Adipose tissue (tissue), 3 donors: ENCODE data around the gene FHDC1. TPM values are rescaled to one million over a fixed set of nuclear protein-coding genes. Genes with fewer than 3 reads are reported as not detected.

ENCODE experiments used
- H3K27ac ChIP-seq: one replicate; pipeline ENCODE4 v1.5.1; 2013; ENCODE audit warnings: low read depth, low read length
- WGBS, 3 donors: extraction: QIAGEN DNeasy Blood & Tissue Kit; methylation state at CpG; one replicate each; pipeline ENCODE4 v1.1.7; 2013; 5-methylcytosine and 5-hydroxymethylcytosine counted together
- polyA plus RNA-seq, 3 donors: library from polyadenylated mRNA; stranded (reverse); fragments of 200-250 nt; gene quantifications; one replicate each; pipeline ENCODE4 v1.2.3, GENCODE V29; 2013
- donor health status: healthy with polysubstance abuse.
- donor health status: Bipolar disorder and iron deficiency.
- donor health status: healthy.

Gene FHDC1
- polyA plus RNA-seq, 3 donors: 0.61 to 1.5 (median 0.69) TPM

DNA sequence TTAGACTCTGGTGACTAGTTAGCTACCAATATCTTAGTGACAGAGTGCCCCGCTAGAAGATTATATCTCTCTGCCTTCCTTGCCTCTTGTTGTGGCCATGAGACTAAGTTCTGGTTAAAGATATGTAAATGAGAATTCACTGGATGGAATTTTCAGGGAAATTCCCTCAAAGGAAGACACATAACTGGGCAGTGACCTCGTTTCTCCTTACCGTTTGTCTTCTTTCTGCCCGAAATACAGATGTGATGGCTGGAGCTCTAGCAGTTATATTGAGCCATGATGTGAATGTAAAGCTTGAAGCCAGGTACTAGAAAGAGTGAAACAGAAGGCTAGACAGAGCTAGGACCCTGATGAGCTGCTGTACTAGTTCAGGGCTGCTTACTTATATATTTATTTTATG is 80.5 kb downstream of the FHDC1 start:
- H3K27ac ChIP-seq: no peak overlapping the region
- WGBS, 3 donors: 71 to 89% (median 88%) methylated on average over 4 of the region's 4 CpGs

DNA sequence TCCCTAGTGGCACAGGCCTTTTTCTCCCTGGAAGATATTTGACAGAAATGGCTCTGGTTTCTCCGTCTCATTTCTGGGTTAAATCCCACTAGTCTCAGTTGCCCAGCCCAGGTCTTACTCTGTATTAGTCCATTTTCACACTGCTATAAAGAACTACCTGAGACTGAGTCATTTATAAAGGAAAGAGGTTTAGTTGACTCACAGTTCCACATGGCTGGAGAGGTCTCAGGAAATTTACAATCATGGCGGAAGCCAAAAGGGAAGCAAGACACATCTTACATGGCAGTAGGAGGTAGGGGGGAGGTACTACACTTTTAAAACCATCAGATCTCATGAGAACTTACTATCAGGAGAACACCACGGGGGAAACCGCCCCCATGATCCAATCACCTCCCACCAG is 81.9 kb downstream of the FHDC1 start:
- no peak overlapping the region for H3K27ac ChIP-seq
- WGBS, 3 donors: 94 to 98% (median 94%) methylated on average over 4 of the region's 4 CpGs

DNA sequence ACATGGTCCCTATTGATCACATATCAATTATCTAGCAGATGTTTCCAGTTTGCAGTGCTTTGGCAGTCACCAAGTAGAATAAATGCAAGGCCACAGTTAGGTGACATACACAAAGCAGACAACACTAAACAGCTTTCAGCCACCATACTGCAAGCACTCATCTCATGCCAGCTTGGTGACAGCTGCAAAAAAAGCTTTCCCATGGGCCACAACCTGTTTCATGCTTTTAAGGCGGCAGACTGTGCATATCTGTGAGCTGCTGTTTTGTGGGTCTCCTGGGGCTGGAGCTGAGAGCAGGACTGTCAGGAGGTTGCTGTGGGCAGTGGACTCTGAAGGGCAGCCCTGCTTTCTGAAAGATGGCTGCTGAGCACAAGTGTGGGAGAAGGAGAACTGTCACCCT is 82.6 kb downstream of the FHDC1 start:
- 88 to 100% (median 92%) methylated on average over 1 of the region's 1 CpG for WGBS, 3 donors
- H3K27ac ChIP-seq: no peak overlapping the region

DNA sequence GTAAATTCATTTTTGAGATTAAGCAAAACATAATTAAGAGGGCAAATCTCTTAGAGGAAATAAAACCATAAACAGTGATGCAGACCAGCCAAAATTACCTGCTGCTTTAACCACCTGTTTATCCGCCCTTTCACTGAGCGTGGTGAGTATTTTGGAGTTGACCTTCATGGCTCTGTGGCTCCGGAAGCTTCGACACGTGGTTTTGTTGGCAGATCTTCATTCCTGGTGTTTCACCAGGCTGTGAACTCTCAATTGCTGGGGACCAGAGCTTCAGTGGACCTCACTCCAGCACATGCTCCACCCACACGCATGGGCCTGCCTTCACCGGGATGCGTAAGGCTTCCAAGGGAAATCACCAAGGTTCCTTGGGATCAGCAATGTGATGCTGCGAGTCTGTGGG is 83.8 kb downstream of the FHDC1 start:
- no peak overlapping the region for H3K27ac ChIP-seq

DNA sequence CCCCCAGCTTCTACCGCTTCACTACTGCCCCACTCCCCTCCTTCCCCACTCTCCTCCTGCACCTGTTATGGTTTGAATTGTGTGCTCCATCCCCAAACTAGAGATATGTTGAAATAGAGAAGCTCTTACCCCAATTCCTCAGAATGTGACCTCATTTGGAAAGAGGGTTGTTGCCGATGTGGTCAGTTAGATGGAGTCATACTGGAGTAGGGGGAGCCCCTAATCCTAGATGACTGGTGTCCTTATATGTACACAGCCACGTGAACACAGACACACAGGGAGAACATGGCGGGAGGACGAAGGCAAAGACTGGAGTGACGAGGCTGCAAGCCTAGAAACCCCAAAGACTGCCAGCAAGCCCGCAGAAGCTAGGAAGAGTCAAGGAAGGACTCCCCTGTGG is 84.3 kb downstream of the FHDC1 start:
- no peak overlapping the region for H3K27ac ChIP-seq
- WGBS, 3 donors: 86 to 93% (median 86%) methylated on average over 7 of the region's 7 CpGs

More for the DNA sequence above, 83.8 kb downstream of the FHDC1 start:
- WGBS, 3 donors: 84 to 96% (median 94%) methylated on average over 9 of the region's 9 CpGs

DNA sequence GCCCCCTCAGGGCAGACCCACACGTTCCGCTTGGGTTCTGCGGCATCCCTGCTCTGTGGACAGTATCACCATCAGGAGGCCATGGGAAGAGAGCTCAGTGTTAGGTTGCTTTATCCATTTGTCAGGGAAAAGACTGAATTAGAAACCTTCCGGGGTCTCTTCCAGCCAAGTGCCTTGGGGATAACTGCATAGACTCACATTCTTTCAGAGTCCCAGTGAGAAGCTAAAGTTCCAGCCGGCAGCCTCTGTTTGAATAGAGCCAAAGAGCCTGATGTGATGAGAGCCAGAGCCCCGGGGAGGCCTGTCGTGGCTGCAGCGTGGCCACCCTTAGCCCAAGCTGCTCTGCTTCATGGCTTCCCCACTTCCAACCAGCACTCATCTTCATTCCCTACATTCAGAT is 85.2 kb downstream of the FHDC1 start:
- 74 to 86% (median 81%) methylated on average over 8 of the region's 8 CpGs for WGBS, 3 donors
- H3K27ac ChIP-seq: no peak overlapping the region

DNA sequence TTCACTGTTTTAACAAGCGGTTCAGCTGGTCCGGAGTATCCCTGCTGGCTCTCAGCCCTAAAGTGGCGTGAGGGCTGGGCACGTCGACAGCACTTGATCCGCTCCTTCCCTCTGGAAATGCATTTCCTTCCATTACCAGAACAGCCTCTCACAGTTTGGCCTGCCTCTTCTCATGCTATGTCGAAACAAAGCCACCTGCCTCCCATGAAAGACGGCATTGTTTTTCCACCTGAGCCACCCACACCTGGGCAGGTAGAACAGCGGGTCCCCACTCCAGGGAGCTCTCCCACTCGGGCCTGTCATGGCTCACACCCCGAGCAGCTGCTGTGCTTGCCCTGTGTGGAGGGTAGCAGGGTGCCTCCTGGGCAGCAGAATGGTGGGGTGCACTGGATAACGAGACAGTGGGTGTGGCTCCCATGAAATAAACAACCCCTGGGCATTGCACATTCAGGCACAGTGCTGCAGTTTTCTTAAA is 86.2 kb downstream of the FHDC1 start:
- no peak overlapping the region for H3K27ac ChIP-seq
- WGBS, 3 donors: 66 to 90% (median 81%) methylated on average over 12 of the region's 12 CpGs

DNA sequence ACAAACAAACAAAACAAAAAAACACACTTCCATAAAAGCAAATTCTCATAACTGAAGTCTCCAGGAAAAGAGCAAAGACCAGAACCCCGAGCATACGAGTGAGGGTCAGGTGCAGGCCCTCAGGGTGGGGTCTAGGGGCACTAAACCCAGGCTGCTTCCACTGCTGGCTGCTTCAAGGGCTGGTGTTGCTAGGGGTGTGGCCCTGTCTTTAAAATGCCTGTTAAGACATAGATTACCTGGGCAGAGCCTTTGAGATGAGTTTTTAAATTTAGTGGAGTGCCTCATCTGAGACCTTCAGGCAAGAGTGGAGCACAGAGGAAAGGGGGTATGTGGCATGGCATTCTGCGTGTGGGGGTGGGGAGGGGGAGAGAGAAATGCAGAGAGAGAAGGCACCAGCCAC is 87.0 kb downstream of the FHDC1 start:
- no peak overlapping the region for H3K27ac ChIP-seq
- 63 to 64% (median 64%) methylated on average over 3 of the region's 3 CpGs for WGBS, 3 donors

DNA sequence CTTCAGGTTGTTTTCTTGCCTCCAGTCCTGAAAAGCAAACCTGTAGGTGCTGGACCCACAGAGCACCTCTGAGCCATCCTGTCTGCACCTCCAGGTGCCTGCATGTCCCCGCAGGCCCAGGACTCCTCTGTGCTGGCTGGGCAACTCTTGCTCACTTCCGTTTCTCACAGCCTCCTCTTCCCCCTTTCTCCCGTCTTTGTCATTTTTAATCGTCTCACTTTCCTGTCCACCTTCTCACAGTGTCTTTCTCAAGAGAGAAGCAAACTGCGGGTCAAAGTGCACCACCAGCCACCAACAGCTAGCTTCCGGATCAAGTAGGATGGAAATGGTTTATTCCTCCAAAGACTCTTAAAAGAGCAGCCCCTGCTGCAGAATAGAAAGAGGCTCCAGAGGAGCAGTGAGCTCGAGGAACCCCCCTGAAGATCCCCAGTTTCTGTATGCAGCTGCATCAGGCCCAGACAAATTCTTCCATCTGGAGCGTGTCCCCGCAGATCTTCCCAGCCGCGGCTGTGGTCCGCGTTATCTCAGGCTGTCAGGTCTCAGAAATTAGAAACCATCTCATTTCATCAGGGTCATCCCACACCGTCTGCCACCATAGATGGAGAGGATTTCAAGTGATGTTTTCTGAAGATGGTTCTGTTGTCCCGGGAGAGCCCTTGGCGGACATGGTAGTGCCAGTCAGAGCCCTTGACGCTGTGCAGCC is 87.7 kb downstream of the FHDC1 start:
- WGBS, 3 donors: 67 to 84% (median 75%) methylated on average over 17 of the region's 17 CpGs
- no peak overlapping the region for H3K27ac ChIP-seq

DNA sequence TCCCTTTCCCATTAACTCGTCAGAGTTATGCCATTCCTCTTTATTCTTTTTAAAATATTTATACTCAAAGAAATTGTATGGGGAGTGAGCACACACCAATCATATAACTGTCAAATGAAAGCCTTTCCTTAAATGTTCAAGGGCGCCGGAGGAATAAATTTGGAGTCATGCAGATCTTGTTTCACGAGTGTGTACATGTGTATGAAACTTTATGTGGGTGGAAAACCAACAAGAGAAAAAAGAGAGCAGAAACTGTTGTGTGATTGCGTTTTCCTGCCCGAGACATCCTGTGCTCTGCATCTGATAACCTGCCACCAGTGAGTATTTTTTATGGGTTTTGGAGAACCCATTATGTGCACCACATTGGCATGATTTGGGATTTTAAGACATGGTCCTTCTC is 88.3 kb downstream of the FHDC1 start:
- H3K27ac ChIP-seq: no peak overlapping the region
- 71 to 87% (median 83%) methylated on average over 6 of the region's 6 CpGs for WGBS, 3 donors

DNA sequence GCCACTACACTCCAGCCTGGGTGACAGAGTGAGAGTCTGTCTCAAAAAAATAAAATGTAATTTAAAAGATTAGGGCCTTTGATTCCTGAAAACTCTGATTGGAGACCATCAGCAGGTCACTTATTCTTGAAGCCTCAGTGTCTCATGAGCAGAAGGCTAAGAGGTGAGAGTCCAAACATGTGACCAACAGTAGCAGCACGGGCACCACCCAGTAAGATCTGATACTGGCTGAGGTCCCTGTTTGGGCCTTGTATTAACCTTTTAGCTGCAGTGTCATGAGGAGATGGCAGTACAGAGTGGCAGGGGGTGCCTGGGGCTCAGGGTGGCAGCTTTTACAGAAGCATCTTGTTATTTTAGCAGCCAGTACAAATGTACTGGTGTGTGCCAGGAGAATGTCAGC is 89.3 kb downstream of the FHDC1 start:
- 32 to 69% (median 58%) methylated on average over 1 of the region's 1 CpG for WGBS, 3 donors

DNA sequence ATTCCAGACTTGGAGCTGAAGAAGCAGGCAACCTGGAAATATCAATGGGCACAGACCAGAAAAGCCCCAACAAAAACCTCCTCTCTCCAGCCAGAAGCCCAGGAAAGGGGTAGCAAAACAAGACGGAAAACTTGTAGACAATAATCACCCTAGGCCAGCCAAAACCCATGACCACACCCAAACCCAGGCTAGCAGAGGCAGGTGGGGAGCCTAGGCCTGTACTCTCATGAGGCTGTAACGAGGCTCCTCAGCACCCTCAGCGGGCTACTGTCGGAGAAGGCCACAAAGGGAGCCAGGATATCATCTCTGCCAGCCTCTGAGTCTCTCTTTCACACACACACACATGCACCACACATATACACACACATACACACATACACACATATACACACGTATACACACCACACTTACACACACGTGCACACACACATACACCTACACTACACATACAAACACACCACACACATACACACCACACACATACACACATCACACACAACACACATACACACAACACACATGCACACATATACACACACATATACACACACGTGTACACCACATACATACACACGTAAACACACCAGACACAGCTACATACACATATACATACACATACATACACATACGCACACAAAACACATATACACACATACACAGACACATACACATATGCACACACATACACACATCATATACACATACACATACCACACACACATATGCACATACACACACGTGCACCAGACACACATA is 90.6 kb downstream of the FHDC1 start:
- H3K27ac ChIP-seq: no peak overlapping the region
- 89 to 94% (median 91%) methylated on average over 10 of the region's 10 CpGs for WGBS, 3 donors

More for the DNA sequence above, 89.3 kb downstream of the FHDC1 start:
- no peak overlapping the region for H3K27ac ChIP-seq

DNA sequence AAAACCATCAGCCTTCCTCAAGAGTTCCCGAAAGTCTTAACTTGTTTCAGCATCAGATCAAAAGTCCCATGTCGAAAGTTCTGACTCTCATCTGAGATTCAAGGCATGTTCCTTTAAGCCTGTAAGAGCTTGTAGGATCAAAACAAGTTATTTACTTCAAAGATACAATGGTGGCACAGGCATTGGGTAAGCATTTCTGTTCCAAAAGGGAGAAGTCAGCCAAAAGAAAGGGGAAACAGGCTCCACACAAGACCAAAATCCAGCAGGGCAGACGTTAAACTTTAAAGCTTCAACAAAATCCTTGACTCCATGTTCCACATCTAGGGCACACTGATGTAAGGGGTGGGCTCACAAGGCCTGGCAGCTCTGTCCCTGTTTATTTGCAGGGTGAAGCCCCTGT is 91.7 kb downstream of the FHDC1 start:
- 60 to 80% (median 73%) methylated on average over 3 of the region's 3 CpGs for WGBS, 3 donors
- H3K27ac ChIP-seq: no peak overlapping the region

DNA sequence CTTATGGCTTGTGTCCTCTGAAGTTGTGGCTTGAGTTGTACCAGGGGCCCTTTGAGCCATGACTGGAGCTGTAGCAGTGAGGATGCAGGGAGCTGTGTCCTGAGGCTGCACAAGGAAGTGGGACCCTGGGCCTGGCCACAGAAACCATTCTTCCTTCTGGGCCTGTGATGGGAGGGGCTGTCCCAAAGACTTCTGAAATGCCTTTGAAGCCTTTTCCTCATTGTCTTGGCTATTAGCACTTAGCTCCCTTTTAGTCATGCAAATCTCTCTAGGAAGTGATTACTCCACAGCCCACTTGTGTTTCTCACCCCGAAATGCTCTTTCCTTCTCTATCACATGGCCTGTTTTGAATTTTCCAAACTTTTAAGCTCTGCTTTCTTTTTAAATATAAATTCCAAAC is 92.4 kb downstream of the FHDC1 start:
- no peak overlapping the region for H3K27ac ChIP-seq
- 25 to 63% (median 43%) methylated on average over 1 of the region's 1 CpG for WGBS, 3 donors

Other genes with a start within 250 kb of the FHDC1 start
- under 1 TPM in 2 of 3 donors, not detected in 1; 0.07 to 0.09 TPM for gene TIGD4, start 156.6 kb upstream of the FHDC1 start, polyA plus RNA-seq
- gene ARFIP1, start 156.4 kb upstream of the FHDC1 start, polyA plus RNA-seq: 10 to 100 TPM in 2 of 3 donors, 1 to 10 TPM in 1; 6.8 to 23.5 (median 10.9) TPM